RWPE2 (cell line): ENCODE measurements around the gene CXCL16.
"Not testable (repeated sequence)": the region's sequence is repeated elsewhere in the genome, so short reads cannot be mapped to it uniquely, and the experiment has no call there.

Source experiments
- ATAC-seq: fragments of 200-7000 bp; cut with Tn5 transposase; 3 replicates; pipeline ENCODE4 v1.9.1; 2021; ENCODE audit warnings: low read depth
- DNase-seq: peaks from one replicate; pipeline ENCODE4 v3.0.0-alpha.2; 2020; ENCODE audit warnings: low spot score
- H3K27ac ChIP-seq: fragments of 450-650 bp; 2 replicates; pipeline ENCODE4 v1.5.1; 2017; ENCODE audit warnings: mild to moderate bottlenecking; ENCODE audit not compliant: poor library complexity, severe bottlenecking
- H3K27me3 ChIP-seq: fragments of 250-450 bp; sonication (Bioruptor Pico); 2 replicates; pipeline ENCODE4 v1.5.1; 2021; ENCODE audit warnings: mild to moderate bottlenecking, moderate library complexity; ENCODE audit not compliant: insufficient read depth, poor library complexity, severe bottlenecking
- H3K36me3 ChIP-seq: fragments of 250-450 bp; sonication (Bioruptor Pico); 2 replicates; pipeline ENCODE4 v1.5.1; 2020; ENCODE audit warnings: low read depth, mild to moderate bottlenecking, moderate library complexity
- H3K4me1 ChIP-seq: fragments of 250-450 bp; sonication (Bioruptor Pico); 2 replicates; pipeline ENCODE4 v1.5.1; 2021; ENCODE audit warnings: mild to moderate bottlenecking, moderate library complexity; ENCODE audit not compliant: insufficient read depth, poor library complexity, severe bottlenecking
- H3K4me3 ChIP-seq: fragments of 250-450 bp; sonication (Bioruptor Pico); 2 replicates; pipeline ENCODE4 v1.5.1; 2021; ENCODE audit warnings: mild to moderate bottlenecking, moderate library complexity; ENCODE audit not compliant: severe bottlenecking
- H3K9me3 ChIP-seq: fragments of 250-450 bp; sonication (Bioruptor Pico); 2 replicates; pipeline ENCODE4 v1.5.1; 2021; ENCODE audit warnings: mild to moderate bottlenecking, moderate library complexity; ENCODE audit not compliant: severe bottlenecking
- CTCF ChIP-seq: fragments of 450-650 bp; IDR thresholded peaks from one replicate; pipeline ENCODE4 v1.5.1; 2017; ENCODE audit warnings: mild to moderate bottlenecking, moderate library complexity; ENCODE audit not compliant: poor library complexity, severe bottlenecking

Gene CXCL16

GRCh38 chr17:4704991-4705390 is 34.7 kb downstream of the CXCL16 start:
- Histone ChIP-seq H3K27me3 (no peaks in the 10 kb centered on the region), H3K27ac (no peak overlapping the region), H3K9me3 (no peaks in the 10 kb centered on the region), H3K4me1 (peaks cover 6% of the 10 kb centered on the region), H3K36me3 (peaks cover 12% of the 10 kb centered on the region), H3K4me3 (no peak overlapping the region)
- ATAC-seq (no peak), DNase-seq (no peak)
- no peak for TF ChIP-seq CTCF

- ATAC-seq, H3K9me3 ChIP-seq, H3K4me1 ChIP-seq, DNase-seq, H3K27me3 ChIP-seq: not testable (repeated sequence)
- Histone ChIP-seq H3K27ac (peak overlapping the region; percentile 25), H3K36me3 (peaks cover 13% of the 10 kb centered on the region), H3K4me3 (peak overlapping the region; percentile 96)
Measured at GRCh38 chr17:4704574-4704907, 35.2 kb downstream of the CXCL16 start.

DNA sequence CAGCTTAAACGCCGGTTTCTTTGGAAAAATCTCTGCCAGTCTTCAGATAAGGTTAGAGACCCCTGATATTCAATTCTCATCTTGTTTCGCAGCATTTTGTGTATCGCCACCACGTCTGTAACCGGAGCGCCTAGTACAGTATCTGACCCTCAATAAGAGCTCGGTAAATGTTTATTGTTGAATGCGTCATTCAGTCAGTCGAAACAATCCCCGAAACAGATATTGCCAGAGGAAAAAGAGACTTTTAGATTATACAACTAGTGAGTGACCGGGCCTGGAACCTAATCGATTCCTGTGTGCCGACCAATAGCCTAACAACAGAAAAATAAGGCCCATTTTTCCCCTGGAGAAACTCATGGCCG is 36.4 kb downstream of the CXCL16 start:
- ATAC-seq (no peak), DNase-seq (no peak)
- Histone ChIP-seq H3K36me3 (peaks cover 18% of the 10 kb centered on the region), H3K4me3 (peak overlapping the region; percentile 96), H3K9me3 (no peaks in the 10 kb centered on the region), H3K27me3 (no peaks in the 10 kb centered on the region), H3K4me1 (peaks cover 6% of the 10 kb centered on the region), H3K27ac (peak overlapping the region; percentile 25)
- no peak for TF ChIP-seq CTCF

- Histone ChIP-seq H3K27me3 (no peaks in the 10 kb centered on the region), H3K36me3 (peaks cover 29% of the 10 kb centered on the region), H3K27ac (no peak overlapping the region), H3K4me3 (no peak overlapping the region), H3K9me3 (no peaks in the 10 kb centered on the region), H3K4me1 (peaks cover 6% of the 10 kb centered on the region)
- ATAC-seq = no peak
- no peak for DNase-seq
- TF ChIP-seq CTCF = no peak
Measured at GRCh38 chr17:4701116-4701515, 38.6 kb downstream of the CXCL16 start.

DNA sequence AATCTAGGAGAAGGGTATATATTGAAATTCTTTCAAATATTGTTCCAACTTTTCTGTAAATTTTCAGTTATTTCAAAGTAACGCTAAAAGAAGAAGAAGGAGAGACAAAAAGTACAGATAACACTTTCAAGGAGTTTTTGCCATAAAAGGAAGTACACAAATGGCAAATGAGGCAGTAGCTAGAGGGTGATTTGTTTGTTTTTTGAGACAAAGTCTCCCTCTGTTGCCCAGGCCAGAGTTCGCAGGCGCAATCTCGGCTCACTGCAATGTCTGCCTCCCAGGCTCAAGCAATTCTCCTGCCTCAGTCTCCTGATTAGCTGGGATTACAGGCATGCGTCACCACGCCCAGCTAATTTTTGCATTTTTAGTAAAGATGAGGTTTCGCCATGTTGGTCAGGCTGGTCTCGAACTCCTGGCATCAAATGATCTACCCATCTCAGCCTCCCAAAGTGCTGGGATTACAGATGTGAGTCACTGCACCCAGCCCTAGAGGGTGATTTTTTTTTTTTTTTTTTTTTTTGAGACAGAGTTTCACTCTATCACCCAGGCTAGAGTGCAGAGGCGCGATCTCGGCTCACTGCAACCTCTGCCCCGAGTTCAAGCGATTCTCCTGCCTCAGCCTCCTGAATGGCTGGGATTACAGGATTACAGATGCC is 40.2 kb downstream of the CXCL16 start:
- H3K9me3 ChIP-seq, H3K27ac ChIP-seq, DNase-seq, H3K4me3 ChIP-seq, H3K27me3 ChIP-seq, ATAC-seq, H3K4me1 ChIP-seq: not testable (repeated sequence)
- H3K36me3 ChIP-seq = peaks cover 36% of the 10 kb centered on the region

GRCh38 chr17:4696437-4696805 is 43.3 kb downstream of the CXCL16 start:
- Histone ChIP-seq H3K9me3 (no peaks in the 10 kb centered on the region), H3K27me3 (no peaks in the 10 kb centered on the region), H3K36me3 (peaks cover 53% of the 10 kb centered on the region), H3K27ac (no peak overlapping the region), H3K4me1 (no peaks in the 10 kb centered on the region), H3K4me3 (no peak overlapping the region)
- ATAC-seq = no peak
- TF ChIP-seq CTCF = no peak
- DNase-seq = no peak
